Measurements from ENCODE around the gene KCNG2.

The KCNG2 gene

GRCh38 chr18:79900610-79901570 is 103.2 kb downstream of the KCNG2 start:
- Histone ChIP-seq H3K4me1 (ENCODE audit: control insufficient read depth, insufficient read depth, low read length, poor library complexity, severe bottlenecking) (no peaks in the 10 kb centered on the region), H3K4me3 (ENCODE audit: insufficient read depth, low read depth, low read length, poor library complexity, severe bottlenecking) (no peak overlapping the region), H3K27me3 (replicated peaks; ENCODE audit: control insufficient read depth, insufficient read depth, low read length, poor library complexity, severe bottlenecking) (no peaks in the 10 kb centered on the region), H3K9me3 (ENCODE audit: control insufficient read depth, low read length) (no peaks in the 10 kb centered on the region), H3K36me3 (ENCODE audit: control insufficient read depth, insufficient read depth, low read length) (peaks cover 3% of the 10 kb centered on the region), H3K27ac (ENCODE audit: insufficient read depth, low read length, poor library complexity, severe bottlenecking) (no peak overlapping the region)
- DNase-seq = no peak

- Histone ChIP-seq H3K4me1 (ENCODE audit: control insufficient read depth, insufficient read depth, low read length, poor library complexity, severe bottlenecking) (no peaks in the 10 kb centered on the region), H3K27me3 (replicated peaks; ENCODE audit: control insufficient read depth, insufficient read depth, low read length, poor library complexity, severe bottlenecking) (no peaks in the 10 kb centered on the region)
Observed at GRCh38 chr18:79901665-79902064, 103.9 kb downstream of the KCNG2 start.

GRCh38 chr18:79902075-79902474 is 104.3 kb downstream of the KCNG2 start:
- no peak overlapping the region for H3K4me3 ChIP-seq (ENCODE audit: insufficient read depth, low read depth, low read length, poor library complexity, severe bottlenecking)
- H3K27ac ChIP-seq (ENCODE audit: insufficient read depth, low read length, poor library complexity, severe bottlenecking) = no peak overlapping the region
- peaks cover 3% of the 10 kb centered on the region for H3K36me3 ChIP-seq (ENCODE audit: control insufficient read depth, insufficient read depth, low read length)
- H3K27me3 ChIP-seq (replicated peaks; ENCODE audit: control insufficient read depth, insufficient read depth, low read length, poor library complexity, severe bottlenecking) = no peaks in the 10 kb centered on the region
- H3K9me3 ChIP-seq (ENCODE audit: control insufficient read depth, low read length) = no peaks in the 10 kb centered on the region
- no peaks in the 10 kb centered on the region for H3K4me1 ChIP-seq (ENCODE audit: control insufficient read depth, insufficient read depth, low read length, poor library complexity, severe bottlenecking)
- DNase-seq = no peak

More at GRCh38 chr18:79901665-79902064, 103.9 kb downstream of the KCNG2 start:
- Histone ChIP-seq H3K36me3 (ENCODE audit: control insufficient read depth, insufficient read depth, low read length) (peaks cover 3% of the 10 kb centered on the region), H3K9me3 (ENCODE audit: control insufficient read depth, low read length) (no peaks in the 10 kb centered on the region), H3K27ac (ENCODE audit: insufficient read depth, low read length, poor library complexity, severe bottlenecking) (no peak overlapping the region), H3K4me3 (ENCODE audit: insufficient read depth, low read depth, low read length, poor library complexity, severe bottlenecking) (no peak overlapping the region)
- DNase-seq = no peak

- Histone ChIP-seq H3K27ac (ENCODE audit: insufficient read depth, low read length, poor library complexity, severe bottlenecking) (no peak overlapping the region), H3K4me1 (ENCODE audit: control insufficient read depth, insufficient read depth, low read length, poor library complexity, severe bottlenecking) (no peaks in the 10 kb centered on the region), H3K27me3 (replicated peaks; ENCODE audit: control insufficient read depth, insufficient read depth, low read length, poor library complexity, severe bottlenecking) (no peaks in the 10 kb centered on the region), H3K36me3 (ENCODE audit: control insufficient read depth, insufficient read depth, low read length) (peaks cover 3% of the 10 kb centered on the region), H3K9me3 (ENCODE audit: control insufficient read depth, low read length) (no peaks in the 10 kb centered on the region), H3K4me3 (ENCODE audit: insufficient read depth, low read depth, low read length, poor library complexity, severe bottlenecking) (no peak overlapping the region)
- no peak for DNase-seq
Observed at GRCh38 chr18:79902640-79903039, 104.9 kb downstream of the KCNG2 start.

- H3K36me3 ChIP-seq (ENCODE audit: control insufficient read depth, insufficient read depth, low read length) = peaks cover 3% of the 10 kb centered on the region
Observed at GRCh38 chr18:79903071-79903635, 105.4 kb downstream of the KCNG2 start.

GRCh38 chr18:79903787-79904356 is 106.1 kb downstream of the KCNG2 start:
- H3K36me3 ChIP-seq (ENCODE audit: control insufficient read depth, insufficient read depth, low read length) = peaks cover 3% of the 10 kb centered on the region
- H3K27me3 ChIP-seq (replicated peaks; ENCODE audit: control insufficient read depth, insufficient read depth, low read length, poor library complexity, severe bottlenecking) = no peaks in the 10 kb centered on the region
- no peaks in the 10 kb centered on the region for H3K4me1 ChIP-seq (ENCODE audit: control insufficient read depth, insufficient read depth, low read length, poor library complexity, severe bottlenecking)
- H3K27ac ChIP-seq (ENCODE audit: insufficient read depth, low read length, poor library complexity, severe bottlenecking) = no peak overlapping the region
- H3K9me3 ChIP-seq (ENCODE audit: control insufficient read depth, low read length) = no peaks in the 10 kb centered on the region
- no peak for DNase-seq
- no peak overlapping the region for H3K4me3 ChIP-seq (ENCODE audit: insufficient read depth, low read depth, low read length, poor library complexity, severe bottlenecking)

More at GRCh38 chr18:79903071-79903635, 105.4 kb downstream of the KCNG2 start:
- Histone ChIP-seq H3K9me3 (ENCODE audit: control insufficient read depth, low read length) (no peaks in the 10 kb centered on the region), H3K27ac (ENCODE audit: insufficient read depth, low read length, poor library complexity, severe bottlenecking) (no peak overlapping the region), H3K4me1 (ENCODE audit: control insufficient read depth, insufficient read depth, low read length, poor library complexity, severe bottlenecking) (no peaks in the 10 kb centered on the region), H3K27me3 (replicated peaks; ENCODE audit: control insufficient read depth, insufficient read depth, low read length, poor library complexity, severe bottlenecking) (no peaks in the 10 kb centered on the region), H3K4me3 (ENCODE audit: insufficient read depth, low read depth, low read length, poor library complexity, severe bottlenecking) (no peak overlapping the region)
- DNase-seq = no peak

GRCh38 chr18:79904357-79905147 is 106.8 kb downstream of the KCNG2 start:
- Histone ChIP-seq H3K4me3 (ENCODE audit: insufficient read depth, low read depth, low read length, poor library complexity, severe bottlenecking) (no peak overlapping the region), H3K27me3 (replicated peaks; ENCODE audit: control insufficient read depth, insufficient read depth, low read length, poor library complexity, severe bottlenecking) (no peaks in the 10 kb centered on the region), H3K27ac (ENCODE audit: insufficient read depth, low read length, poor library complexity, severe bottlenecking) (no peak overlapping the region), H3K4me1 (ENCODE audit: control insufficient read depth, insufficient read depth, low read length, poor library complexity, severe bottlenecking) (no peaks in the 10 kb centered on the region), H3K9me3 (ENCODE audit: control insufficient read depth, low read length) (no peaks in the 10 kb centered on the region), H3K36me3 (ENCODE audit: control insufficient read depth, insufficient read depth, low read length) (peaks cover 3% of the 10 kb centered on the region)
- DNase-seq = no peak

GRCh38 chr18:79905389-79905911 is 107.7 kb downstream of the KCNG2 start:
- H3K4me3 ChIP-seq (ENCODE audit: insufficient read depth, low read depth, low read length, poor library complexity, severe bottlenecking) = no peak overlapping the region
- H3K4me1 ChIP-seq (ENCODE audit: control insufficient read depth, insufficient read depth, low read length, poor library complexity, severe bottlenecking) = no peaks in the 10 kb centered on the region
- H3K36me3 ChIP-seq (ENCODE audit: control insufficient read depth, insufficient read depth, low read length) = peaks cover 3% of the 10 kb centered on the region
- no peaks in the 10 kb centered on the region for H3K27me3 ChIP-seq (replicated peaks; ENCODE audit: control insufficient read depth, insufficient read depth, low read length, poor library complexity, severe bottlenecking)
- H3K9me3 ChIP-seq (ENCODE audit: control insufficient read depth, low read length) = no peaks in the 10 kb centered on the region
- DNase-seq = no peak
- no peak overlapping the region for H3K27ac ChIP-seq (ENCODE audit: insufficient read depth, low read length, poor library complexity, severe bottlenecking)

- peaks cover 3% of the 10 kb centered on the region for H3K36me3 ChIP-seq (ENCODE audit: control insufficient read depth, insufficient read depth, low read length)
- H3K4me1 ChIP-seq (ENCODE audit: control insufficient read depth, insufficient read depth, low read length, poor library complexity, severe bottlenecking) = no peaks in the 10 kb centered on the region
- H3K27me3 ChIP-seq (replicated peaks; ENCODE audit: control insufficient read depth, insufficient read depth, low read length, poor library complexity, severe bottlenecking) = no peaks in the 10 kb centered on the region
- no peak overlapping the region for H3K4me3 ChIP-seq (ENCODE audit: insufficient read depth, low read depth, low read length, poor library complexity, severe bottlenecking)
- DNase-seq = no peak
- no peak overlapping the region for H3K27ac ChIP-seq (ENCODE audit: insufficient read depth, low read length, poor library complexity, severe bottlenecking)
- H3K9me3 ChIP-seq (ENCODE audit: control insufficient read depth, low read length) = no peaks in the 10 kb centered on the region
Observed at GRCh38 chr18:79905993-79906392, 108.3 kb downstream of the KCNG2 start.

All from effector memory CD4-positive, alpha-beta T cell (primary cell).